Keratinocyte (primary cell): ENCODE data around the gene HMCN2.

ENCODE experiments used
- EZH2 ChIP-seq: IDR thresholded peaks from one replicate; pipeline ENCODE4 v1.6.1; 2012; ENCODE audit warnings: inconsistent platforms, mild to moderate bottlenecking, low read length, moderate library complexity
- TF ChIP-seq, protein P1 (sequence below), 3 experiments: IDR thresholded peaks in 1 of 3; conservative IDR thresholded peaks in 1 of 3; optimal IDR thresholded peaks in 1 of 3; 2 replicates in 2 of 3; 3 replicates in 1 of 3; pipeline versions ENCODE3 to v1.5.1; 2011; ENCODE audit warnings: low read length in 3 of 3, mild to moderate bottlenecking in 3 of 3, moderate library complexity in 2 of 3, control low read depth in 1 of 3, inconsistent platforms in 1 of 3; ENCODE audit not compliant: insufficient read depth in 2 of 3; ENCODE audit errors: extremely low read depth in 1 of 3

DNA sequence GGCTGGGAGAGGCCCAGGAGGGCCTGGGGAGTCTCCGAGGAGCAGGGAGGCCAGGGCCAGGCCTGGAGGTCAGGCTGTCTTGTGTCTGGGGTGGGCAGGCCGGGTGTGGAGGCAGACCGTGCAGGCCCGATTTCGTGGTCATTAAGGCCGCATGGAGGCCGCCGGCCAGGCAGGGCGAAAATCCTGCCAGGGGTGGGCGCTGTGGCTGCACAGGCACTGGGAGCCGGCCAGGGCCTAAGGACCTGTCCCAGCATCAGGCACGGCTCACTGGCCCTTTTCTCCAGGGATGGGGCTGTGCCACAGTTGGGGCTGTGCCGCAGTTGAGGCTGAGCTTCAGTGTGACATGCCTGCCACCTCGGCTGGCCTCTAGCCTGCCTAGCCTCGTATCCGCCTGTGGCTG is 215.1 kb downstream of the HMCN2 start:
- TF ChIP-seq, protein P1, sequence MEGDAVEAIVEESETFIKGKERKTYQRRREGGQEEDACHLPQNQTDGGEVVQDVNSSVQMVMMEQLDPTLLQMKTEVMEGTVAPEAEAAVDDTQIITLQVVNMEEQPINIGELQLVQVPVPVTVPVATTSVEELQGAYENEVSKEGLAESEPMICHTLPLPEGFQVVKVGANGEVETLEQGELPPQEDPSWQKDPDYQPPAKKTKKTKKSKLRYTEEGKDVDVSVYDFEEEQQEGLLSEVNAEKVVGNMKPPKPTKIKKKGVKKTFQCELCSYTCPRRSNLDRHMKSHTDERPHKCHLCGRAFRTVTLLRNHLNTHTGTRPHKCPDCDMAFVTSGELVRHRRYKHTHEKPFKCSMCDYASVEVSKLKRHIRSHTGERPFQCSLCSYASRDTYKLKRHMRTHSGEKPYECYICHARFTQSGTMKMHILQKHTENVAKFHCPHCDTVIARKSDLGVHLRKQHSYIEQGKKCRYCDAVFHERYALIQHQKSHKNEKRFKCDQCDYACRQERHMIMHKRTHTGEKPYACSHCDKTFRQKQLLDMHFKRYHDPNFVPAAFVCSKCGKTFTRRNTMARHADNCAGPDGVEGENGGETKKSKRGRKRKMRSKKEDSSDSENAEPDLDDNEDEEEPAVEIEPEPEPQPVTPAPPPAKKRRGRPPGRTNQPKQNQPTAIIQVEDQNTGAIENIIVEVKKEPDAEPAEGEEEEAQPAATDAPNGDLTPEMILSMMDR (optimal IDR thresholded peaks at IDR 0.05 in 1 of 3, IDR thresholded peaks at IDR 0.05 in 1 of 3, conservative IDR thresholded peaks at IDR 0.05 in 1 of 3; ENCODE audit: extremely low read depth in 1 of 3, insufficient read depth in 2 of 3, low read length in 3 of 3) = peak in 2 of 3 experiments; percentile 31 to 45
- no peak for TF ChIP-seq EZH2
